MV-4-11 (cell line): ENCODE results near the gene CUX1.
A peak's percentile ranks its signal among the peaks of the same experiment; 100 is the strongest.

ENCODE experiments used
- DNase-seq: peaks from one replicate; lab custom pipeline; 2025; lab: John Stamatoyannopoulos, UW

Gene CUX1

GRCh38 chr7:101896316-101896715 lies 78.9 kb downstream of the CUX1 start:
- DNase-seq = no peak

DNA sequence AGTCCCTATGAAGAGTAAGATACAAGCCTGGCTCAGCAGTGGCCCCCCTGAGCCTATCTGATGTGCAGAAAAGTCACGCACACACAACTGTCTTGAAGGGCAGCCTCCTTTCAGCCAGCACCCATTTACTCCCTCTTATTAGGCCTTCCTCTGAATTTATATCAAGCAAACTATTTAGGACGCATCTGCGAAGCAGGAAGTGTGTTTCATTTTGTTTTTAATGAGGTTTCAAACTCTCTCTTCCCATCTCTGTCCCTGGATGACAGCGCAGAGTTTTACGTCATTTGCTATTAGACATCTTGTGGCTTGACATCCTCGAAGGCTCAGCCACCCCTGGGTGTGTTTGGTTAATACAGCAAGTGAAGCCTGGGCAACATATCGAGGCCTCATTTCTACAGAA lies 79.5 kb downstream of the CUX1 start:
- no peak for DNase-seq

GRCh38 chr7:101898106-101898505 lies 80.7 kb downstream of the CUX1 start:
- no peak for DNase-seq

- no peak for DNase-seq
These were observed 82.2 kb downstream of the CUX1 start for GRCh38 chr7:101899616-101900015.

DNA sequence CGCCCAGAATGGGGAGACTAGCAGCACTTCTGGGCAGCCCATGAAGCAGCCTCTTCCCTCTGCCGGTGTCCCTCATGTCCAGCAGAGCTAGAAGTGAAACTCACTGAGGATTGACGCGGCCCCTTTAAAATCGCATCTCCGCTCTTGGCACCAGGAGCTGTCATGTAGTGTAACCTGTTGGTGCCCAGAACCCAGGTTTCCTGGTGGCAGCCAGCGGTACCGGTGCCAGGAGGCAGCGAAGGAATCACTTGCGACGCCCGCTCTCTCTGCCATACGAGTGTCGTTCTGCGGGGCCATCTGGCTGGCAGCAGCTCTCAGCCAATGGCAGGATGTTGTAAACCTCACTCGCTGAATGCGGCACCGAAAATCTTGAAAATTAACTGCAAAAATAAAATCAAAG lies 82.7 kb downstream of the CUX1 start:
- DNase-seq = no peak

GRCh38 chr7:101901661-101902491 lies 84.5 kb downstream of the CUX1 start:
- DNase-seq = peak; percentile 5

DNA sequence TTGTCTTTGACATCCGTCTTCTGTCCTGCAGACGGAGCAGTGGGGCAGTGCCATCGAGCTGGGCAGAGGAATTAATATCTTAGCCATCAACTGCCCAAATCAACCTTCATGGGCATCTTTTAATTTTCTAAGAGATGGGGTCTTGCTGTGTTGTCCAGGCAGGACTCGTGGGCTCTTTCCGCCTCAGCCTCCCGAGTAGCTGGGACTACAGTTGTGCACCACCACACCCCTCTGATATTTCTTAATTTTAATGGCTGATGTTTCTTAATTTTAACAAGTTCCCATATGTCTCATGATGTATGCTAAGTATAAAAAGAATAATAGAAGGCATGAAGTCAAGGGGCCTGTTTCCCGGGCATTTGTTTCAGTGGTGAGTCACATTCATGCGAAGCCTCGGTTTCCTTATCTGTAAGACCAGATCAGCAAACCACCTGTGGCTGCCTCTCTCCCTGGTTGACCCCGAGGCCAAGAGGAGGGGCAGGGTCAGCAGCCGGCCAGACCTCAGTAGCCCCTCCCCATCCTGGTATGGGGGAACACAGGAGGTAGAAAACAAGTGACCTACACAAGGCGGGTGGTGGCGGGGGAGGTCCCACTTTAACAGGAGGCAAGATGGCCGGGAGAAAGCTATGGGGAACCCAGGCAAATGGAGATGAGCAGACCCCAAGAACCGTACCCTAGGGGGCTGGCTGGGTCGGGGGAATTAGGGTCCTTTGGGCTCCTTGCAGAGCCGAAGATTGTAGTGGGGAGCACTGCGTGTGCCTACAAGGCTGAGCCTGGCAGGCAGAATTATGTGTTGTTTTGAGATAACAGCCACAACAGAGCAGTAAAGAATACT lies 85.5 kb downstream of the CUX1 start:
- DNase-seq = no peak

DNA sequence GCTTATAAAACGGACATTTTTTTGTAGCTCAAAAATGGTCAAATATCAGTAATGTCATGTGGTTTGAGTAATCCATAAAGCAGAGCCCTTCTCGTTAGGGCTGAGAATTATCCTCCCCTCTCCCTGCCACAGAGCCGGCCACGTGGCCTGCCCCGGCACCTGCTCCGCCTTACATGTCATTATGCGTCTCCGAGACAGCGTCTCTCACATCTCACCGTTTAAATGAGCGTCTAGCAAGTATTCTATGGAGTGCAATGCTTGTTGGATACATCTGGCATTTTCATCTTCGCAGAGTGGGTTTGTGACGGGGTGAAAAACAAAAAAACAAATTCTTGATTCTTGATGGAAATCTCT lies 86.1 kb downstream of the CUX1 start:
- no peak for DNase-seq

- peak; percentile 16 for DNase-seq
These were observed 86.6 kb downstream of the CUX1 start for GRCh38 chr7:101904019-101904418.

DNA sequence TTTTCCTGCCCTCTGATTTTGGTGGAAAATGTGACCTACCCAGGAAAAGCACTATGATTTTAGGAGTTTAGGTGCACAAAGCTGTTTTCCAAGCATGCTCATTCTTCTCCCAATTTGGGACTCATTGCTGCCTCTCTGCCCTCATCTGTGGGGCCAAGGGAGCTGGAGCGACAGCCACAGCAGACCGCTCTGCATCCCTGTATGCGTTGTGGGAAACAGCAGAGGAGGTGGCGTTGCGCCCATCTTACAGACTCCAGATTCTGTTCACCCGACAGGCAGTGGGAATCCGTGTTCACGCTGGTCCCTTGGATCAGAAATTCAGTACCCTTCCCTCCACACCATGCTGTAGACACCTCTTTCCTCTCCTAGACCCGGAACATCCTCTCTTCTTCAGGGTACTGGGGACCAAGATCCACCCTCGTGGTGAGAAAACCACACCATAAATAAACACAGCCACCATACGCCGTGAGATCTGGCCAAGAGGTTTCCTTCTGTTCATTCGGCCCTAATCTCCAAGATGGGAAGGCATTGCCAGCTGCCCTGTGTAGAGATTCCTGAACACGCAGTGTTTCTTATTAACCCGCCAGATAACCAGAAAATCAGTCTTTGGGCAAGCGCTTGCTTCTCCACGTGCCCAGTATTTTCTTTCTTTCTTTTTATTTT lies 87.9 kb downstream of the CUX1 start:
- DNase-seq = no peak

DNA sequence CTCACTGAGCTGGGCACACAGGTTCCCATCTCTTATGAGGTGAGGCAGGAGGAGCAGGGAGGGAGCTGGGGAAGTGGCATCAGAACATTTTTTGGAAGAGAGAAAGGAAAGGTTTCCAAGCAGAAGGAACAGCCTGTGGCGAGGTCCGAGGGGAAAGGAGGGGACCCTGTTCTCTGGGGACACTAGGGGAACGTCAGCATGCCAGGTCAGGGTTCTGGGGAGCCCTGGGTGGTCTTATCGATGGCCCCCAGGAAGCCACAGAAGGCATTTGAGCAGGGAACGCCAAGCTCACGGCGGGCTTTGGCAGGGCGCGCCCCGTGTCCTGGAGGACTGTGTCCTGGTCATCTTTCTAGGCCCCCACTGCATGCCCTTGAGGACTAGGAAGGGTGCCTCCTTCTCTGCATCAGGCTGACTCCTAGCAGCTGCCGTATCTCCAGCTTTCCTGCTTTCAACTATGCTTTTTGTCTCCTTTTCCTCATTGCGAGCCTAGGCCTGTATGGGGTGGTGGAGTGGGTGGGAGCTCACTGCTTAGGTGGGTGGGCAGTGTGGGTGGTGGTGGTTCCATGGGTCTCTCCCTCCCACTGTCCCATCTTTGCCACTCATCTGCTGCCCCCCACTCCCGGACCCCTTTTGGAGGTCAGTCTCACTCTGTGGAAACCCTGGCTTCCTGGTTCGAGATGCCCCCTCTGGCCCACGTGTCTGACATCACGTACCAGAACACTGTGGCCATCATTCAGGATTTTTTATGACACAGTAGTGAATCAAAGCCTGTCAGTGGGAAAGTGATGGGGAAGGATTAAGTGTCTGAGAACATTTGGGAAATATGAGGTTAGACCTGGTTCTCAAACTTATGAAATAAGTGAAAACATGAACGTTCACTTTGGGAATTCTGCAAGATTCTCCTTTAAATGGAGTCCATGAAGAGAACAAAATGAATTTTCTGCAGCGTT lies 89.1 kb downstream of the CUX1 start:
- DNase-seq = no peak

- DNase-seq = no peak
These were observed 93.8 kb downstream of the CUX1 start for GRCh38 chr7:101910991-101911799.

- DNase-seq = peak; percentile 57
These were observed 94.6 kb downstream of the CUX1 start for GRCh38 chr7:101911800-101912715.

GRCh38 chr7:101912716-101913110 lies 95.3 kb downstream of the CUX1 start:
- DNase-seq = no peak

DNA sequence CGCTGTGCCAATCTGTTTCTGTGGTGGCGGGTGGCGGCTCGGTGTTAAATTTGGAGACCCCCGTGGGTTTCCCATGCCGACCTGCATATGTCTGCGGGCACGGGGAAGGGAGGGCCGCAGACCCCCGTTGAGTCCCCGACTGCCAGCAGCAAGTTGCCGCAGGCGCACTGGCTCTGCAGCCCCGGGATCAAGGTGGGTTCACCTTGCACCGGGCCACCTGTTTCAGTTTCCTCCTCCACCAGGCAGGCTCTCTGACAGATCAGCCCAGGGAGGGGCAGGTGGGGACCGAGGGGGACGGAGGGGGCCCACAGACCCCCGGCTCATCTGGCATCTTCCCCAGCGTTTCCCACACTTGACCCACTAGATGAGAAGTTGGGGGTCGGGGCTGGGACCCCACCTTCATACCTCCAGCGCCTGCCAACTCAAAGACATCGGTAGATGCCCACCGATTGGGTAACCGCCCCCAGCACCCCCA lies 95.9 kb downstream of the CUX1 start:
- DNase-seq = no peak

DNA sequence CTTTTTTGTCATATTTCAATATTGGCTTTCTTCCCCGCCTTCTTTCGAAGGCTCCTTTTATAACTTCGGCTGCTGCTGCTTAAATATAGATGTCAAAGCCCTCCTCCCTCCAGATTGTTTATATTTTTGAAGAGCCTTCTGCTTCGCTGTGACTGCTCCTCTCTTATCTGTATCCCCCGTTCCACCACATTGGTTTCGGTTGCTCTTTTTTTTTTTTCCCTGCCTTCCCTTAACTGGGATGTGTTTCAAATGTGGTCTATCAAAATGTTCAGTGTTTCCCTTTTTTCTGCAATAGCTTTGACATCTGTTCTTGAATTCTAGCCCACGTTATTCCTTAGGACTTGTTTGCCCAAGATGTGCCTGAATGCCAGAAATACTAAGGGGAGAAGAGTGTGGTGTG lies 96.4 kb downstream of the CUX1 start:
- DNase-seq = peak; percentile 83

GRCh38 chr7:101915000-101915399 lies 97.6 kb downstream of the CUX1 start:
- DNase-seq = no peak

- no peak for DNase-seq
These were observed 98.8 kb downstream of the CUX1 start for GRCh38 chr7:101916041-101916800.

DNA sequence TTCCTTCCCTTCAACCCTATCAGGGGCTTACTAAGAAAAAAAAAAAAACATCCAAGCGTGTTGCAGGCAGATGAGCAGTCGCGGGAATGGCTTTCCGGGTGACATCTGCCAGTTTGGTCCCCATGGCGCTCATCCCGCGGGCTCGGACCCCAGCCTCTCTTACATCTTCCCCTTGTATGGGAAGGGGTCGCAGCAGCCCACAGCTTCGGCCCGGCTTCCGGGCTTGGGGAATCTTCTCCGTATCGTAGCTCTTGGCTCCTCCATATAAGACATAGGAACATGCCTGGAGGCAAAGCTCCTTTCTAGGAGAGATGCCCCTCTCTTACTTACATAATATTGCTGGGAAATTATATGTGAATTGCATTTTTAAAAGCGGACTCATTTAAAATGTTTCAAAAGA lies 99.5 kb downstream of the CUX1 start:
- DNase-seq = no peak
